Karpas-422 (cell line): ENCODE data around the gene TMEM51. TPM values are rescaled to one million over a fixed set of nuclear protein-coding genes. Genes with fewer than 3 reads are reported as not detected.

Source experiments
- DNase-seq: peaks from one replicate; pipeline ENCODE4 v3.0.0-alpha.2; 2015
- H2AFZ ChIP-seq: fragments of 200-600 bp; sonication (generic); 2 replicates; pipeline ENCODE4 v1.6.1; 2014; ENCODE audit warnings: antibody characterized with exemption, low read length, mixed read lengths
- H3K27ac ChIP-seq: fragments of 200-600 bp; sonication (generic); 2 replicates; pipeline ENCODE4 v1.5.1; 2014; ENCODE audit warnings: mild to moderate bottlenecking, low read length, moderate library complexity
- H3K27me3 ChIP-seq: fragments of 200-600 bp; sonication (generic); 2 replicates; pipeline ENCODE4 v1.6.1; 2014; ENCODE audit warnings: low read length, mixed read lengths
- H3K36me3 ChIP-seq: fragments of 200-600 bp; sonication (generic); 2 replicates; pipeline ENCODE4 v1.6.1; 2014; ENCODE audit warnings: low read length, mixed read lengths; ENCODE audit not compliant: insufficient read depth
- H3K4me1 ChIP-seq: fragments of 200-600 bp; sonication (generic); 2 replicates; pipeline ENCODE4 v1.6.1; 2014; ENCODE audit warnings: mild to moderate bottlenecking, low read length, mixed read lengths
- H3K4me2 ChIP-seq: fragments of 200-600 bp; sonication (generic); 2 replicates; pipeline ENCODE4 v1.6.1; 2014; ENCODE audit warnings: low read length, low read depth, mild to moderate bottlenecking; ENCODE audit not compliant: poor library complexity, severe bottlenecking
- H3K4me3 ChIP-seq: fragments of 200-600 bp; sonication (generic); 2 replicates; pipeline ENCODE4 v1.5.1; 2014; ENCODE audit warnings: mild to moderate bottlenecking, antibody characterized with exemption, low read length, mixed read lengths
- H3K79me2 ChIP-seq: fragments of 200-600 bp; sonication (generic); 2 replicates; pipeline ENCODE4 v1.6.1; 2014; ENCODE audit warnings: mild to moderate bottlenecking, low read length, mixed read lengths
- H3K9ac ChIP-seq: fragments of 200-600 bp; sonication (generic); 2 replicates; pipeline ENCODE4 v1.6.0; 2014; ENCODE audit warnings: low read length
- H3K9me2 ChIP-seq: fragments of 200-600 bp; sonication (generic), shearing (Covaris generic); replicated peaks from 2 replicates; pipeline ENCODE4 v1.6.0; 2014; ENCODE audit warnings: mild to moderate bottlenecking, low read length, moderate library complexity; ENCODE audit not compliant: insufficient read depth
- H3K9me3 ChIP-seq: fragments of 300-700, 200-600 bp; sonication (generic); 2 replicates; pipeline ENCODE4 v1.6.1; 2014; ENCODE audit warnings: low read length, mixed read lengths
- H4K20me1 ChIP-seq: fragments of 200-600 bp; sonication (generic); 2 replicates; pipeline ENCODE4 v1.6.1; 2014; ENCODE audit warnings: mild to moderate bottlenecking, antibody characterized with exemption, low read length, low read depth; ENCODE audit not compliant: insufficient read depth
- total RNA-seq: library from RNA; depleted of rRNA; stranded (reverse); fragments of >200 nt; shearing (Covaris generic); gene quantifications from 2 replicates; pipeline ENCODE4 v1.2.3, GENCODE V29; 2014; ENCODE audit warnings: low replicate concordance

The TMEM51 gene
- total RNA-seq, 1 experiment from 2014 or later, result not detected

DNA sequence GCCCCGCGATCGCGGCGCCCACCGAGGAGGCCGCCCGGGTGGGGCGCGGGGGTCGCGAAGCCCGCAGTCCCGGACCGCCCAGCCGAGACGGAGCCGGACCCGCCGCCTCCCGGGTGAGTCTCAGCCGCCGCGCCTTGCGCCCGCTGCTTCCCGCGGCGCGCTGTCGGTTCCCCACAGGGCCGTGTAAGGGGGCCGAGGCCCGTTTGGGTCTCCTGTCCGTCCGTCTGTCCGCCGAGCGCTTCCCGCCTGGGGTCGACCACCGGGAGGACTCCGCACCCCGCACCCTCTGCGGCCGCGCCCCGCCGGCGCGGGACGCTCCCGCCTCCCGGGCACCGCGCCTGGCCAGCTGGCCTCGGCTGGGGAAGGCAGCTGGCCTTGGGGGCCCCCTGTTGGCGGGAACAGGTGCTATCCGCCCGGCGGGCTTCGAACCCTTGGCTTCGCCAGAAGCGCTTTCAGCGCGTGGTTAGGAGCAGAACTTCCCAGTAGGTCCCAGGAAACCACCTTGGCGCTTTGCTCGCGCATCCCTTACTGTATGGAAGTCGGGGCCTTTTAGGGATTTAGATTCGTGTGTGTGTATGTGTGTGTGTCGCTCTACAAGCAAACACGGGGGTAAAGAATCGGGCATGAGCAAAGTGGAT lies 414 bp downstream of the TMEM51 start:
- no peak overlapping the region for H3K9ac ChIP-seq
- no peaks in the 10 kb centered on the region for H4K20me1 ChIP-seq
- no peak overlapping the region for H2AFZ ChIP-seq
- H3K79me2 ChIP-seq, result no peaks in the 10 kb centered on the region
- no peaks in the 10 kb centered on the region for H3K36me3 ChIP-seq
- H3K4me1 ChIP-seq, result no peaks in the 10 kb centered on the region
- DNase-seq, result no peak
- no peak overlapping the region for H3K4me3 ChIP-seq
- no peaks in the 10 kb centered on the region for H3K27me3 ChIP-seq
- no peak overlapping the region for H3K4me2 ChIP-seq
- H3K9me3 ChIP-seq, result no peaks in the 10 kb centered on the region
- no peak overlapping the region for H3K27ac ChIP-seq
- H3K9me2 ChIP-seq, result no peaks in the 10 kb centered on the region

DNA sequence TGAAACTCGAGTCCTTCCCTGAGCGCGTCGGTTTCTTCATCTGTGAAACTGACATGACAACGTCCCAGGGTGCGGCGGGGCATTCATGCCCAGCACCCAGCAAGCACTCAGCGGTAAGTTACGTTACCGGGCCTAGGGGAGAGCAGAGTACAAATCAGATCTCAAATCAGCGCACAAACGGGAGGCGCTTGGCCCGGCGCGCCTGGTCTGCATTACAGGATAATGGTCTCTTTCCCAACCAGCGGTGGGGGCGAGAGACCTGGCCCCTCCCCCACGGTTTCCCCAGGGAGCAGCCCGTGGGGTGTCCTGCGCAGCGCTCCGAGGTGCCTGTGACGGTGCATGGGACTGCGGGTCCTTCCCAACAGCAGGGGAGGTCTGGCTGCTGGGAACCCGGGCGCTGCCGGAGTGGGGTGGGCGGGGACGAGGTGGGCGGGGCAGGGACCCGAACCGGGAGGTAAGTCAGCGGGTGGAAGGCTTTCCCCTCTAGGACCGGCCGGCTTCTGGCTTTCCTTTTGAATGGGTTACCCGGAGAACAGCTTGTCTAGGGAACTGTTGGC lies 1.0 kb downstream of the TMEM51 start:
- Histone ChIP-seq H3K4me1 (no peaks in the 10 kb centered on the region), H3K4me3 (no peak overlapping the region), H4K20me1 (no peaks in the 10 kb centered on the region), H3K27me3 (no peaks in the 10 kb centered on the region), H2AFZ (no peak overlapping the region), H3K79me2 (no peaks in the 10 kb centered on the region), H3K4me2 (no peak overlapping the region), H3K9me3 (no peaks in the 10 kb centered on the region), H3K36me3 (no peaks in the 10 kb centered on the region), H3K9me2 (no peaks in the 10 kb centered on the region), H3K9ac (no peak overlapping the region), H3K27ac (no peak overlapping the region)
- DNase-seq, result no peak

DNA sequence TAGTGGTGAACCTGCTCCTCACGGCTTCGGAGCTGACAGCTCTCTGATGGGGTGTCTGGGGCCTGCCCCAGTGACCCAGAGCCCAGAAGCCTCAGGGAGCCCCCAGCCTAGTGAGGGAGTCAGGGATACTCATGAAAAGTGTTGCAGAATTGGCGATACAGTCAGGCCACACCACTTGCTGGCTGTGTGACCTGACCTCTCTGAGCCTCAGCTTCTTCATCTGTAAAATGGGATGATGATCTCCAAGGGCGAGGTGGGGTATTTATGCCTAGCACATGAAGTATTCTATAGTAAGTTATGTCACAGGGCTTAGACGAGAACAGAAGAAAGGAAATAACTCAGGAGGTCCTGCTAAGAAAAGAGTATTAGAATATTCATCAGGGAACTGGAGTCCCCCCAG lies 1.6 kb downstream of the TMEM51 start:
- Histone ChIP-seq H3K79me2 (no peaks in the 10 kb centered on the region), H2AFZ (no peak overlapping the region), H3K4me1 (no peaks in the 10 kb centered on the region), H3K27me3 (no peaks in the 10 kb centered on the region), H3K36me3 (no peaks in the 10 kb centered on the region), H3K27ac (no peak overlapping the region), H3K4me3 (no peak overlapping the region), H3K9ac (no peak overlapping the region), H3K9me3 (no peaks in the 10 kb centered on the region), H3K9me2 (no peaks in the 10 kb centered on the region), H4K20me1 (no peaks in the 10 kb centered on the region), H3K4me2 (no peak overlapping the region)
- no peak for DNase-seq

DNA sequence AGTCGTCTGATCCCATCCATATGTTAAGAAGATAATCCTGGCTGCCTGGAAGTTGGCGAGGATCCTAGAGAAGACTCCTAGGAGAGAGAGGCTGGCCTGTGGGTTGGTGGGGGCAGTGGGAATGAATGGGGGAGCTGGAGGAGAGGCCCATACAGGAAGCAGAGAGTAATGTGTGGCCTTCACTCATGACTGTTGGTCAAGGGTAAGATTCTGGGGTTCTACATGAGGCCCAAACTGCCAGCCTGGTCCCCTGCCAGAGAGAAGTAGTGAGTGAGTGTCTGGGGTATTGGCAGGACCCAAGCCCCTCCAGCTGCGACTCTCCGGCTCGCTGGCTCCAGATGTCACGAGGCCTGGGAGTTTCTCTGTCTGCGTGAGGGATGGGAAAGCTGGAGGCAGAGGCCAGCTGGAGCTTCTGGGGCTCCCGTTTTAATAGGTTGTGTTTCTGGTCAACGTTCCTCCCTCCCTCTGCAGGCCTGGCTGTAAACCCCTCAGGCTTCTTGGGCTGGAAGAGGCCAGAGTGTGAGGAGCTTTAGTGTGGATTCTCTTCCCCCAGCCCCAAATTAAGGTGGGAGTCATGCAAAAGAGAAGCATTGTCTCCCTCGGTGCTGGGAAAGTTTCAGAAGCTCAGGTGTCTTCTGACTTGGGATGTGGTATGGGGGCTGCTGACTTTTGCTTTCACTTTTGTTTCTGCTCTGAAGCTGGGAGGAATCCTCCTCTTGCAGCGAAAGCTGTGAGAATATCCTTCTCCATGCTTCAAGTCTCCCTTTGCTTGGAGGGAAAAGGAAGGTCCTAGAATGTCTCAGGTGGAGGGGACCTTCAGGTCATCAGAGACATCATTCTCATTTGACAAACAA lies 2.6 kb downstream of the TMEM51 start:
- no peak overlapping the region for H2AFZ ChIP-seq
- peak overlapping the region; percentile 13 for H3K4me2 ChIP-seq
- H3K9me2 ChIP-seq, result no peaks in the 10 kb centered on the region
- H4K20me1 ChIP-seq, result no peaks in the 10 kb centered on the region
- no peak overlapping the region for H3K4me3 ChIP-seq
- DNase-seq, result no peak
- H3K9ac ChIP-seq, result no peak overlapping the region
- no peaks in the 10 kb centered on the region for H3K36me3 ChIP-seq
- no peak overlapping the region for H3K27ac ChIP-seq
- no peaks in the 10 kb centered on the region for H3K4me1 ChIP-seq
- H3K9me3 ChIP-seq, result no peaks in the 10 kb centered on the region
- H3K79me2 ChIP-seq, result no peaks in the 10 kb centered on the region
- no peaks in the 10 kb centered on the region for H3K27me3 ChIP-seq

DNA sequence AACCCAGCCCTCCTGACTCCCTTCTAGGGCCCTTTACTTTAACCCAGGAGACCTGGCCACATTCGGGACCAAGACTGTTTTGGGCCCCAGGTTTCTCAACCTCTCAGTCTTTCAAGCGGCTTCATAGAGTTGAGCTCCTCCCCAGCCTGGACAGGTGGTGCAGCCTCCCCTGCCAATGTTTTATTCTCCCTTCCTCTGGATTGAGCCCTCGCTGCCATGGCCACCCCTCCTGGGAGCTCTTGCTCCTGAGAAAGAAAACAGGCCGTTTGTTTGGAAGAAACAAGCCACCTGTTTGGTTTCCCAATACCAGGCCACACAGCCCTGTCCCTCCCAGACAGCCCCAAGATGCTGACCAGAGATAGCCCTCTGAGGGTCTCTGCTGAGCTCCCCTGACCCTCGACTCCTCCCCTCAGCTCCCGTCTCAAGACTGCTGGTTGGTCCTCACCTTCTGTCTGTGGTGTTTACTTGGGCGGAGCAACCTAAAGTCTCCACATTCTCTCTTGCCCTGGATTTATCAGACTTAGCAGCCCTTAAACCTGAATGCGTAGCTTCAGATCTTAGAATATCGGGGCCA lies 3.3 kb downstream of the TMEM51 start:
- no peak overlapping the region for H3K4me2 ChIP-seq
- H3K9ac ChIP-seq, result no peak overlapping the region
- no peaks in the 10 kb centered on the region for H3K27me3 ChIP-seq
- DNase-seq, result no peak
- no peak overlapping the region for H2AFZ ChIP-seq
- no peaks in the 10 kb centered on the region for H3K79me2 ChIP-seq
- no peaks in the 10 kb centered on the region for H3K36me3 ChIP-seq
- H3K9me3 ChIP-seq, result no peaks in the 10 kb centered on the region
- H3K27ac ChIP-seq, result no peak overlapping the region
- no peaks in the 10 kb centered on the region for H3K4me1 ChIP-seq
- H3K4me3 ChIP-seq, result no peak overlapping the region
- H4K20me1 ChIP-seq, result no peaks in the 10 kb centered on the region
- no peaks in the 10 kb centered on the region for H3K9me2 ChIP-seq

DNA sequence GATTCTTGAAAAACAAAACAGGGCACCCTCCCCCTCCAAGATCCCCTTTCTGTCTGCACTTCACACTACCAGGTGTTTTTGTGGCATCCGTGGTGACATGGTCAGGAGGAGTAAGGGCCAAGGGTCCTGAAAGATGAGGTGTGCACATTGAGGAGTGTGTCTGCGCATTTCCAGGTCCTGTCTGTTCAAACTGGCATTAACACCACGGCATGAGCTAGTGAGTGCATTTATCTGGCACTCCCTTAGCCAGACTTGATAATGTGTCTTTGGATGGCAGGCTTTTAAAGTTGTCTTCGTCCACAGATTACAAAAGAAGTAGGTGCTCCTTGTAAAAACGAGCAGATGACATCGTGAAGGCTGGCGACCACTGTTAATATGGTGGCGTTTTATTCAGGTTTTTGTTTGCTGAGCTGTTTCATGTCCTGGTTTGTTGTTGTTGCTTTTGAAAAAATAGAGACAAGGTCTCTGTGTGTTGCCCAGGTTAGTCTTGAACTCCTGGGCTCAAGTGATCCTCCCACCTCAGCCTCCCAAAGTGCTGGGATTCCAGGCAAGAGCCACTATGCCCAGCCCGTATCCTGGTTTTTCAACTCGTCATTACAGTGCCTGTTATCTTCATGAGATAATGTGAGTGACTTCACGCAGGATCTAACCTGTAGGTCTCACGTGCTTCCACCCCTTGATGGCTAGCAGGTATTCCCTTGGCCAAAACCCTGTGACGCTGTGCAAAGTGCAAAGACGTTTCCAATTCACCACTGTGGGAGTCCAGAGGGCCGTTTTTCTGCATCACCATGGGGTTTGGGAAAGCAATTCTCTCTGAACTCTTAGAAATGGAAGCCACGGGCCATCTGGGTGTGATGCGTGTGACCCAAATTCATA lies 4.2 kb downstream of the TMEM51 start:
- no peak overlapping the region for H3K9ac ChIP-seq
- H3K27ac ChIP-seq, result no peak overlapping the region
- no peak overlapping the region for H3K4me2 ChIP-seq
- H3K9me3 ChIP-seq, result no peaks in the 10 kb centered on the region
- no peaks in the 10 kb centered on the region for H3K9me2 ChIP-seq
- H3K27me3 ChIP-seq, result no peaks in the 10 kb centered on the region
- H4K20me1 ChIP-seq, result no peaks in the 10 kb centered on the region
- H3K4me3 ChIP-seq, result no peak overlapping the region
- DNase-seq, result no peak
- no peaks in the 10 kb centered on the region for H3K36me3 ChIP-seq
- H3K79me2 ChIP-seq, result no peaks in the 10 kb centered on the region
- no peak overlapping the region for H2AFZ ChIP-seq
- no peaks in the 10 kb centered on the region for H3K4me1 ChIP-seq

DNA sequence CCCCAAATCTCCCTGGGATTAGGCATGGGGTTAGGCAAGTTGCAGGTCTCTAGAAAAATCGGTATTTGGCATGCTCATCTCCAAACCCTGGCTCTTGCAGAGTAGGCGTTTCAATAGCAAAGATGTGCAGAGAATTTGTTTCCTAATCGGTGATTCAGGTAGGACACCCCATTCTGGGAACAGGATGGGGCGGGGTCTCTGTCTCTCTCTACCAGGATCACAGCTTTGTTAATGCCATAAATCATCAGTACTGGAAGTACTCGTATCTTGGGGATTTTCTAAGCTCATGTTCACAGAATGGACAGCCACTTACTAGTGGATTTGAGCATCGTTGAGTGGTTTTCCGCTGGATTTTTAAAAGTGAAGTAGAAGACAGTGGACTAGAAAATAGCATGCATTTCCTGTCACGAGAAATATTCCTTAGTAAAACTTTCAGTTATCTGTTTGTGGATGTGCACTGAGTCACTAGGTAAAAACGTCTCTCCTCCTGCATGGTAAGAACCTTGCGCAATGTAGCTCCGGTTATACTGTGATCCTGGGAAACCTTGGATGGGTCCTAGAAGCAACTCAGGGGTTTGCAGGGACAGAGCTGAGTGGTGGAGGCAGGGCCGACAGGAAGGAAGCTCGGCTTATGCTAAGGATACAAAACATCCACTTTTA lies 5.1 kb downstream of the TMEM51 start:
- no peak overlapping the region for H3K9ac ChIP-seq
- H3K9me2 ChIP-seq, result no peaks in the 10 kb centered on the region
- no peaks in the 10 kb centered on the region for H3K27me3 ChIP-seq
- no peaks in the 10 kb centered on the region for H3K79me2 ChIP-seq
- no peaks in the 10 kb centered on the region for H3K36me3 ChIP-seq
- no peaks in the 10 kb centered on the region for H4K20me1 ChIP-seq
- DNase-seq, result no peak
- no peaks in the 10 kb centered on the region for H3K4me1 ChIP-seq
- H3K27ac ChIP-seq, result no peak overlapping the region
- H2AFZ ChIP-seq, result no peak overlapping the region
- H3K9me3 ChIP-seq, result no peaks in the 10 kb centered on the region
- no peak overlapping the region for H3K4me2 ChIP-seq
- H3K4me3 ChIP-seq, result no peak overlapping the region
